SK-N-SH treated with all-trans-retinoic acid at 6 μM for 48 hours (cell line): ENCODE data around the gene B4GALT2.

Experiments
- ATAC-seq: fragments of 200-7000 bp; cut with Tn5 transposase; 3 replicates; pipeline ENCODE4 v1.9.1; 2020; ENCODE audit warnings: mild to moderate bottlenecking, moderate library complexity
- ARNTL ChIP-seq: fragments of 450-650 bp; formaldehyde crosslinking; IDR thresholded peaks from 2 replicates; pipeline ENCODE4 v1.5.0; 2020; ENCODE audit warnings: low read depth, mild to moderate bottlenecking, moderate library complexity, borderline replicate concordance
- BACH2 ChIP-seq: fragments of 250-450 bp; sonication (Bioruptor Pico); IDR thresholded peaks from 2 replicates; pipeline ENCODE4 v1.9.0; 2021; ENCODE audit warnings: mild to moderate bottlenecking, borderline replicate concordance
- ESRRG ChIP-seq: fragments of 250-450 bp; sonication (Bioruptor Pico); IDR thresholded peaks from 2 replicates; pipeline ENCODE4 v1.6.1; 2021; ENCODE audit warnings: mild to moderate bottlenecking
- GLIS3 ChIP-seq: fragments of 250-450 bp; sonication (Bioruptor Pico); IDR thresholded peaks from 2 replicates; pipeline ENCODE4 v1.5.0; 2020; ENCODE audit warnings: mild to moderate bottlenecking, moderate library complexity
- ISL1 ChIP-seq: fragments of 250-450 bp; sonication (Bioruptor Pico); IDR thresholded peaks from 2 replicates; pipeline ENCODE4 v2.1.2; 2022; ENCODE audit warnings: mild to moderate bottlenecking, moderate library complexity
- POU6F1 ChIP-seq: fragments of 250-450 bp; sonication (Bioruptor Pico); IDR thresholded peaks from 2 replicates; pipeline ENCODE4 v1.8.0; 2021; ENCODE audit warnings: low read depth, mild to moderate bottlenecking, moderate library complexity, borderline replicate concordance
- PPARA ChIP-seq: fragments of 250-450 bp; sonication (Bioruptor Pico); IDR thresholded peaks from 2 replicates; pipeline ENCODE4 v1.5.0; 2020; ENCODE audit warnings: mild to moderate bottlenecking, borderline replicate concordance
- RARB ChIP-seq: fragments of 250-450 bp; sonication (Bioruptor Pico); IDR thresholded peaks from 2 replicates; pipeline ENCODE4 v1.8.0; 2021; ENCODE audit warnings: mild to moderate bottlenecking, moderate library complexity
- SNAI2 ChIP-seq: fragments of 250-450 bp; sonication (Bioruptor Pico); IDR thresholded peaks from 2 replicates; pipeline ENCODE4 v1.5.0; 2020; ENCODE audit warnings: mild to moderate bottlenecking, moderate library complexity
- TCF4 ChIP-seq: fragments of 250-450 bp; sonication (Bioruptor Pico); IDR thresholded peaks from 2 replicates; pipeline ENCODE4 v1.8.0; 2021; ENCODE audit warnings: mild to moderate bottlenecking, moderate library complexity, borderline replicate concordance
- TOX ChIP-seq: fragments of 250-450 bp; sonication (Bioruptor Pico); IDR thresholded peaks from 2 replicates; pipeline ENCODE4 v1.8.0; 2021; ENCODE audit warnings: mild to moderate bottlenecking, moderate library complexity, borderline replicate concordance
- ZC3H10 ChIP-seq: fragments of 250-450 bp; sonication (Bioruptor Pico); IDR thresholded peaks from 2 replicates; pipeline ENCODE4 v1.5.1; 2021; ENCODE audit warnings: mild to moderate bottlenecking, moderate library complexity
- ZFP3 ChIP-seq: fragments of 250-450 bp; sonication (Bioruptor Pico); IDR thresholded peaks from 2 replicates; pipeline ENCODE4 v1.5.0; 2020; ENCODE audit warnings: mild to moderate bottlenecking, moderate library complexity
- ZFP30 ChIP-seq: fragments of 450-650 bp; formaldehyde crosslinking; IDR thresholded peaks from 2 replicates; pipeline ENCODE4 v1.5.0; 2022; ENCODE audit warnings: mild to moderate bottlenecking, moderate library complexity
- ZNF565 ChIP-seq: fragments of 450-650 bp; formaldehyde crosslinking; conservative IDR thresholded peaks from 2 replicates; pipeline ENCODE4 v1.5.0; 2020; ENCODE audit warnings: low read depth, mild to moderate bottlenecking, moderate library complexity
- ZNF70 ChIP-seq: fragments of 450-650 bp; formaldehyde crosslinking; IDR thresholded peaks from 2 replicates; pipeline ENCODE4 v1.5.0; 2020; ENCODE audit warnings: mild to moderate bottlenecking, moderate library complexity
- ZNF8 ChIP-seq: fragments of 450-650 bp; formaldehyde crosslinking; IDR thresholded peaks from 2 replicates; pipeline ENCODE4 v1.5.0; 2020; ENCODE audit warnings: mild to moderate bottlenecking, moderate library complexity
- TF ChIP-seq, protein P1 (sequence below): fragments of 250-450 bp; sonication (Bioruptor Pico); IDR thresholded peaks from 2 replicates; pipeline ENCODE4 v1.5.1; 2020; ENCODE audit warnings: low read depth, mild to moderate bottlenecking, moderate library complexity
- TF ChIP-seq, protein P2 (sequence below): fragments of 250-450 bp; sonication (Bioruptor Pico); IDR thresholded peaks from 2 replicates; pipeline ENCODE4 v1.8.0; 2020; ENCODE audit warnings: mild to moderate bottlenecking, moderate library complexity, borderline replicate concordance
- TF ChIP-seq, protein P3 (sequence below): fragments of 250-450 bp; sonication (Bioruptor Pico); IDR thresholded peaks from 2 replicates; pipeline ENCODE4 v1.5.0; 2020; ENCODE audit warnings: mild to moderate bottlenecking, moderate library complexity
- TF ChIP-seq, protein P4 (sequence below): fragments of 250-450 bp; sonication (Bioruptor Pico); IDR thresholded peaks from 2 replicates; pipeline ENCODE4 v1.5.1; 2021; ENCODE audit warnings: mild to moderate bottlenecking, moderate library complexity

B4GALT2 gene

GRCh38 chr1:43930168-43930948, 48.7 kb upstream of the B4GALT2 start (continued):
- TF ChIP-seq ZC3H10 (CRISPR knock-in tag) = no peak
- no peak for TF ChIP-seq RARB (CRISPR knock-in tag)
- TF ChIP-seq PPARA (CRISPR knock-in tag) = no peak
- TF ChIP-seq, protein P1, sequence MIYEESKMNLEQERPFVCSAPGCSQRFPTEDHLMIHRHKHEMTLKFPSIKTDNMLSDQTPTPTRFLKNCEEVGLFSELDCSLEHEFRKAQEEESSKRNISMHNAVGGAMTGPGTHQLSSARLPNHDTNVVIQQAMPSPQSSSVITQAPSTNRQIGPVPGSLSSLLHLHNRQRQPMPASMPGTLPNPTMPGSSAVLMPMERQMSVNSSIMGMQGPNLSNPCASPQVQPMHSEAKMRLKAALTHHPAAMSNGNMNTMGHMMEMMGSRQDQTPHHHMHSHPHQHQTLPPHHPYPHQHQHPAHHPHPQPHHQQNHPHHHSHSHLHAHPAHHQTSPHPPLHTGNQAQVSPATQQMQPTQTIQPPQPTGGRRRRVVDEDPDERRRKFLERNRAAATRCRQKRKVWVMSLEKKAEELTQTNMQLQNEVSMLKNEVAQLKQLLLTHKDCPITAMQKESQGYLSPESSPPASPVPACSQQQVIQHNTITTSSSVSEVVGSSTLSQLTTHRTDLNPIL (CRISPR knock-in tag) = no peak
- TF ChIP-seq ZNF8 (CRISPR knock-in tag) = no peak
- no peak for TF ChIP-seq POU6F1 (CRISPR knock-in tag)
- no peak for TF ChIP-seq TOX (CRISPR knock-in tag)
- no peak for TF ChIP-seq GLIS3 (CRISPR knock-in tag)

DNA sequence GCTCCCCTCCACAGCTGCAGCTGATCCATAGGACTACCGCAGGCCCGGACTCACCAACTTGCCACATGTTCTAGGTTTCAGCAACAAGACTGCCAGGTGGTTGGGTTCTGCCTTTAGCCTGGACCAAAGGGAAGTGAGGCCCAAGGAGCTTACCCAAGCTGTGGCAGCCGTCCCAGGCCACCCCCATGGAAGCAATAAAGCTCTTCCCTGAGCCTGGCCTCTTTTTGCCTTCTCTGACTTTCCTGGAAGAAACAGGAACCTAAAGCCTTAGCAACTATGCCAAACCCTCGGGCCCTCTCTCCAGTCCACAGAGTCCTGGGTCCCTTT, 48.1 kb upstream of the B4GALT2 start:
- no peak for ATAC-seq
- TF ChIP-seq BACH2 (CRISPR knock-in tag) (no peak), ZNF565 (CRISPR knock-in tag) (no peak), TOX (CRISPR knock-in tag) (no peak), ZFP30 (no peak), POU6F1 (CRISPR knock-in tag) (no peak), GLIS3 (CRISPR knock-in tag) (no peak), SNAI2 (CRISPR knock-in tag) (no peak), ISL1 (CRISPR knock-in tag) (no peak)
- TF ChIP-seq, protein P2, sequence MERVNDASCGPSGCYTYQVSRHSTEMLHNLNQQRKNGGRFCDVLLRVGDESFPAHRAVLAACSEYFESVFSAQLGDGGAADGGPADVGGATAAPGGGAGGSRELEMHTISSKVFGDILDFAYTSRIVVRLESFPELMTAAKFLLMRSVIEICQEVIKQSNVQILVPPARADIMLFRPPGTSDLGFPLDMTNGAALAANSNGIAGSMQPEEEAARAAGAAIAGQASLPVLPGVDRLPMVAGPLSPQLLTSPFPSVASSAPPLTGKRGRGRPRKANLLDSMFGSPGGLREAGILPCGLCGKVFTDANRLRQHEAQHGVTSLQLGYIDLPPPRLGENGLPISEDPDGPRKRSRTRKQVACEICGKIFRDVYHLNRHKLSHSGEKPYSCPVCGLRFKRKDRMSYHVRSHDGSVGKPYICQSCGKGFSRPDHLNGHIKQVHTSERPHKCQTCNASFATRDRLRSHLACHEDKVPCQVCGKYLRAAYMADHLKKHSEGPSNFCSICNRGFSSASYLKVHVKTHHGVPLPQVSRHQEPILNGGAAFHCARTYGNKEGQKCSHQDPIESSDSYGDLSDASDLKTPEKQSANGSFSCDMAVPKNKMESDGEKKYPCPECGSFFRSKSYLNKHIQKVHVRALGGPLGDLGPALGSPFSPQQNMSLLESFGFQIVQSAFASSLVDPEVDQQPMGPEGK (CRISPR knock-in tag) = no peak
- TF ChIP-seq, protein P3, sequence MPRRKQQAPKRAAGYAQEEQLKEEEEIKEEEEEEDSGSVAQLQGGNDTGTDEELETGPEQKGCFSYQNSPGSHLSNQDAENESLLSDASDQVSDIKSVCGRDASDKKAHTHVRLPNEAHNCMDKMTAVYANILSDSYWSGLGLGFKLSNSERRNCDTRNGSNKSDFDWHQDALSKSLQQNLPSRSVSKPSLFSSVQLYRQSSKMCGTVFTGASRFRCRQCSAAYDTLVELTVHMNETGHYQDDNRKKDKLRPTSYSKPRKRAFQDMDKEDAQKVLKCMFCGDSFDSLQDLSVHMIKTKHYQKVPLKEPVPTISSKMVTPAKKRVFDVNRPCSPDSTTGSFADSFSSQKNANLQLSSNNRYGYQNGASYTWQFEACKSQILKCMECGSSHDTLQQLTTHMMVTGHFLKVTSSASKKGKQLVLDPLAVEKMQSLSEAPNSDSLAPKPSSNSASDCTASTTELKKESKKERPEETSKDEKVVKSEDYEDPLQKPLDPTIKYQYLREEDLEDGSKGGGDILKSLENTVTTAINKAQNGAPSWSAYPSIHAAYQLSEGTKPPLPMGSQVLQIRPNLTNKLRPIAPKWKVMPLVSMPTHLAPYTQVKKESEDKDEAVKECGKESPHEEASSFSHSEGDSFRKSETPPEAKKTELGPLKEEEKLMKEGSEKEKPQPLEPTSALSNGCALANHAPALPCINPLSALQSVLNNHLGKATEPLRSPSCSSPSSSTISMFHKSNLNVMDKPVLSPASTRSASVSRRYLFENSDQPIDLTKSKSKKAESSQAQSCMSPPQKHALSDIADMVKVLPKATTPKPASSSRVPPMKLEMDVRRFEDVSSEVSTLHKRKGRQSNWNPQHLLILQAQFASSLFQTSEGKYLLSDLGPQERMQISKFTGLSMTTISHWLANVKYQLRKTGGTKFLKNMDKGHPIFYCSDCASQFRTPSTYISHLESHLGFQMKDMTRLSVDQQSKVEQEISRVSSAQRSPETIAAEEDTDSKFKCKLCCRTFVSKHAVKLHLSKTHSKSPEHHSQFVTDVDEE (CRISPR knock-in tag) = no peak

DNA sequence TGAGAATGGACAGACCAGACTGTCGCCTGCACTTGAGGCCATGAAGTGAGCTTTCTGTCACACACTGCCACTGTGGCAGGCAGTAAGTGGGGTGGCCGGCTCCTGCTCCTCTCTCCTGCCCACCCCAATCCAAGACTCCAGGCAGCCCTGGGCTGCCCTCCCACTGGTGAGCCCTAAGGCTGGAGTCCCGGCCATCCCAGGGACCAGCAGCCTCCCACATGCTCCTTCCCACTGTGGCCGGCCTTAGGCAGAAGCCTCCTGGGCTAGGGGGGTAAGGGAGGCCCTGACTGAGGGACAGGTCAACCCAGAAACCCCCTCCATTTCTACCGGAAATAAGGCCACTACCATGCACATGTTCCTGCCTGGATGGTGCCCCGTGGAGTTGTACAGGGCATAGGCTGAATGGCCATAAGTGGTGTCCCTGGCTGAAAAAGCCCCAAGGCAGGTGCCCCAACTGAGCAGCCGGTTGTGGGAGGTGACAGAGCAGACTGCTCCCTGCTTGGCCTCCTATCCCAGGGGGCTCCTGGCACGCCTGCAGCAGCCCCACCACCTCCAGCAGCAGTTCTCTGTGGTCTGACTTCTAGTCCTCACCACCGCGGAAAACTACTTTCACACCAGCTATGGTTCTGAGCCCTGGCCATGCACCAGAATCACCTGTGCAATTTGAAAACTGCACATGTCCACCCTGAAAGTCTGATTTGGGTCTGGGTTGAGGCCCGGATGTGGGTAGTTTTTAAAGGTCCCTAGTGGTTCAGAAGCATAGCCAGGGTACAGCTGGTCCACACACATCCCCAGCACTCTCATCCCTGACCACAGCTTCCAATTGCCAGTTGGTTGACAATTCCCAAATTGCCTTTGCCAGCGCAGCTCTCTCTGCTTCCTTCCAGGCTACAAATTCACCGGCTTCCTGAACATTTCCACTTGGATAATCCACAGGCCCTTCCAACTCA, 47.0 kb upstream of the B4GALT2 start:
- no peak for ATAC-seq
- TF ChIP-seq SNAI2 (CRISPR knock-in tag) (no peak), ARNTL (CRISPR knock-in tag) (no peak), ESRRG (CRISPR knock-in tag) (no peak), ZNF8 (CRISPR knock-in tag) (no peak), TCF4 (CRISPR knock-in tag) (no peak), ZNF70 (CRISPR knock-in tag) (no peak), PPARA (CRISPR knock-in tag) (no peak), TOX (CRISPR knock-in tag) (no peak), ZFP3 (CRISPR knock-in tag) (no peak)
- TF ChIP-seq, protein P4, sequence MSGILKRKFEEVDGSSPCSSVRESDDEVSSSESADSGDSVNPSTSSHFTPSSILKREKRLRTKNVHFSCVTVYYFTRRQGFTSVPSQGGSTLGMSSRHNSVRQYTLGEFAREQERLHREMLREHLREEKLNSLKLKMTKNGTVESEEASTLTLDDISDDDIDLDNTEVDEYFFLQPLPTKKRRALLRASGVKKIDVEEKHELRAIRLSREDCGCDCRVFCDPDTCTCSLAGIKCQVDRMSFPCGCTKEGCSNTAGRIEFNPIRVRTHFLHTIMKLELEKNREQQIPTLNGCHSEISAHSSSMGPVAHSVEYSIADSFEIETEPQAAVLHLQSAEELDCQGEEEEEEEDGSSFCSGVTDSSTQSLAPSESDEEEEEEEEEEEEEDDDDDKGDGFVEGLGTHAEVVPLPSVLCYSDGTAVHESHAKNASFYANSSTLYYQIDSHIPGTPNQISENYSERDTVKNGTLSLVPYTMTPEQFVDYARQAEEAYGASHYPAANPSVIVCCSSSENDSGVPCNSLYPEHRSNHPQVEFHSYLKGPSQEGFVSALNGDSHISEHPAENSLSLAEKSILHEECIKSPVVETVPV (CRISPR knock-in tag) = no peak
- TF ChIP-seq, protein P2 (CRISPR knock-in tag) = no peak
